Endothelial cell of umbilical vein (primary cell): ENCODE results near the gene AGPS. TPM values are rescaled to one million over a fixed set of nuclear protein-coding genes. Genes with fewer than 3 reads are reported as not detected.

ENCODE experiments used
- BruUV-seq: library from RNA; stranded (reverse); fragments of 400-500 nt; replicated peaks from 2 replicates; lab custom pipeline; 2021; lab: Mats Ljungman, UMichigan
- CTCF ChIA-PET: fragments of 300-600, 350-600 bp; sonication (Branson Sonifier 250); formaldehyde crosslinking; loops from one replicate; lab custom pipeline; 2021; ENCODE audit warnings: antibody characterized with exemption, inconsistent platforms; lab: Charles Lee
- POLR2A ChIA-PET: fragments of 300-600, 350-600 bp; sonication (Branson Sonifier 250); formaldehyde crosslinking; loops from one replicate; lab custom pipeline; 2021; ENCODE audit warnings: antibody characterized with exemption, inconsistent platforms; lab: Charles Lee
- DNase-seq: peaks from one replicate; pipeline ENCODE4 v3.0.0-alpha.2; 2011; ENCODE audit warnings: low read depth, low spot score
- FAIRE-seq: peaks from 2 replicates; lab custom pipeline; 2011; peaks lifted over from hg19 to GRCh38; lab: Jason Lieb, UNC
- H2AFZ ChIP-seq: 2 replicates; pipeline ENCODE4 v1.6.0; 2012; ENCODE audit warnings: low read depth, low read length, control low read depth, inconsistent platforms
- H3K27ac ChIP-seq: 2 replicates; pipeline ENCODE4 v1.5.1; 2011; ENCODE audit warnings: low read depth, mild to moderate bottlenecking, control low read depth, low read length, moderate library complexity; ENCODE audit not compliant: insufficient read depth
- H3K27me3 ChIP-seq, 2 experiments: 2 replicates each; pipeline versions ENCODE4 v1.6.0 to v1.6.1; 2011; ENCODE audit warnings: low read length in 2 of 2, mixed read lengths in 1 of 2; ENCODE audit not compliant: control insufficient read depth in 2 of 2, insufficient read depth in 2 of 2
- H3K36me3 ChIP-seq, 2 experiments: 2 replicates in 1 of 2; 3 replicates in 1 of 2; pipeline ENCODE4 v1.5.1; 2011; ENCODE audit warnings: low read length in 2 of 2, mild to moderate bottlenecking in 1 of 2, moderate library complexity in 1 of 2; ENCODE audit not compliant: control insufficient read depth in 2 of 2, insufficient read depth in 2 of 2; ENCODE audit errors: extremely low read depth in 1 of 2
- H3K4me1 ChIP-seq: 3 replicates; pipeline ENCODE4 v1.5.1; 2011; ENCODE audit warnings: mild to moderate bottlenecking, low read length; ENCODE audit not compliant: control insufficient read depth, insufficient read depth; ENCODE audit errors: extremely low read depth
- H3K4me2 ChIP-seq: 2 replicates; pipeline ENCODE4 v1.6.1; 2011; ENCODE audit warnings: low read length, control low read depth, mixed read lengths; ENCODE audit not compliant: insufficient read depth
- H3K4me3 ChIP-seq, 3 experiments: fragments of 200-600 bp in 1 of 3; sonication (generic), shearing (Covaris generic) in 1 of 3; replicated peaks in 1 of 3; 2 replicates each; pipeline ENCODE4 v1.5.1; 2011 to 2016; ENCODE audit warnings: control low read depth in 3 of 3, low read length in 3 of 3, mild to moderate bottlenecking in 2 of 3, inconsistent platforms in 1 of 3, low read depth in 1 of 3, moderate library complexity in 1 of 3; ENCODE audit not compliant: insufficient read depth in 1 of 3
- H3K79me2 ChIP-seq: 2 replicates; pipeline ENCODE4 v1.6.0; 2012; ENCODE audit warnings: low read length, inconsistent platforms; ENCODE audit not compliant: control insufficient read depth, insufficient read depth
- H3K9ac ChIP-seq: replicated peaks from 2 replicates; pipeline ENCODE3; 2011; ENCODE audit warnings: low read length, control low read depth; ENCODE audit not compliant: insufficient read depth; ENCODE audit errors: extremely low read depth
- H3K9me1 ChIP-seq: replicated peaks from 3 replicates; pipeline ENCODE4 v1.6.0; 2011; ENCODE audit warnings: mild to moderate bottlenecking, low read length; ENCODE audit not compliant: control insufficient read depth, insufficient read depth; ENCODE audit errors: extremely low read depth
- H3K9me3 ChIP-seq: replicated peaks from 2 replicates; pipeline ENCODE4 v1.5.1; 2012; ENCODE audit warnings: low read length, inconsistent platforms; ENCODE audit not compliant: control insufficient read depth, insufficient read depth
- H4K20me1 ChIP-seq: replicated peaks from 2 replicates; pipeline ENCODE3; 2011; ENCODE audit warnings: mild to moderate bottlenecking, low read length; ENCODE audit not compliant: control insufficient read depth, insufficient read depth; ENCODE audit errors: extremely low read depth
- CTCF ChIP-seq, 2 donors: IDR thresholded peaks; 1 replicate in 1 of 2; 2 replicates in 1 of 2; pipeline ENCODE4 v1.5.1; 2011; ENCODE audit warnings: low read length in 2 of 2, mild to moderate bottlenecking in 2 of 2, moderate library complexity in 2 of 2, control low read depth in 1 of 2, inconsistent platforms in 1 of 2, low read depth in 1 of 2; ENCODE audit not compliant: insufficient read depth in 1 of 2; ENCODE audit errors: extremely low read depth in 1 of 2
- EZH2 ChIP-seq: IDR thresholded peaks from 2 replicates; pipeline ENCODE4 v1.6.1; 2012; ENCODE audit warnings: borderline replicate concordance, low read depth, mild to moderate bottlenecking, moderate library complexity, low read length, inconsistent platforms; ENCODE audit not compliant: severe bottlenecking
- FOS ChIP-seq: IDR thresholded peaks from 2 replicates; pipeline ENCODE4 v1.6.1; 2011; ENCODE audit warnings: mild to moderate bottlenecking, low read length, moderate library complexity, borderline replicate concordance; ENCODE audit not compliant: insufficient read depth
- GATA2 ChIP-seq: IDR thresholded peaks from 2 replicates; pipeline ENCODE4 v1.7.0; 2011; ENCODE audit warnings: low read depth, mild to moderate bottlenecking, moderate library complexity, mixed read lengths, low read length; ENCODE audit not compliant: insufficient read length, insufficient read depth
- JUN ChIP-seq: IDR thresholded peaks from 2 replicates; pipeline ENCODE4 v1.6.1; 2011; ENCODE audit warnings: borderline replicate concordance, low read depth; ENCODE audit not compliant: insufficient read length, insufficient read depth
- MAX ChIP-seq: IDR thresholded peaks from 2 replicates; pipeline ENCODE4 v1.6.1; 2011; ENCODE audit not compliant: insufficient read depth, insufficient read length
- MYC ChIP-seq: IDR thresholded peaks from one replicate; pipeline ENCODE4 v1.6.1; 2011; ENCODE audit warnings: mild to moderate bottlenecking, low read depth, low read length
- POLR2A ChIP-seq: IDR thresholded peaks from 2 replicates; pipeline ENCODE4 v1.6.1; 2012; ENCODE audit warnings: low read depth, mild to moderate bottlenecking, control low read depth, low read length
- POLR2AphosphoS5 ChIP-seq: IDR thresholded peaks from 2 replicates; pipeline ENCODE4 v1.6.1; 2012; ENCODE audit warnings: low read depth, mild to moderate bottlenecking, control low read depth, low read length, moderate library complexity; ENCODE audit not compliant: insufficient read depth
- dilution Hi-C: fragments of 300-500 bp; cut with MboI; formaldehyde crosslinking; loops from one replicate; pipeline ENCODE4 v1.15.0; 2019; ENCODE audit warnings: low sequenced_read_pairs; ENCODE audit not compliant: extremely low pct_ligation_motif_present
- intact Hi-C: fragments of 100-400 bp; cut with micrococcal nuclease; formaldehyde crosslinking; loops from one replicate; pipeline ENCODE4 v1.10.0; 2022
- polyA plus RNA-seq, 4 experiments: library from polyadenylated mRNA; depleted of rRNA in 3 of 4; stranded (reverse) in 3 of 4; unstranded in 1 of 4; fragments of >200 nt; gene quantifications; 2 replicates each; pipeline versions ENCODE4 v1.2.1 to v1.2.3, GENCODE V29; 2011 to 2012; ENCODE audit warnings: missing spikeins in 1 of 4
- total RNA-seq: library from RNA; stranded (reverse); gene quantifications from 2 replicates; pipeline ENCODE4 v1.2.3, GENCODE V29; 2021

Gene AGPS
- total and polyA plus RNA-seq, 2 donors (not counting 3 experiments of a cell fraction or from before 2014, with no cell fraction given): 10.1 to 96.5 TPM

- no peak overlapping the region for H3K9ac ChIP-seq
- TF ChIP-seq GATA2 (no peak), EZH2 (no peak), POLR2A (no peak), FOS (no peak), POLR2AphosphoS5 (no peak), JUN (no peak)
- H3K4me3 ChIP-seq: no peak overlapping the region
- H3K4me1 ChIP-seq: peaks cover 13% of the 10 kb centered on the region
- no peaks in the 10 kb centered on the region for H3K27me3 ChIP-seq
- no peaks in the 10 kb centered on the region for H3K9me3 ChIP-seq
- no peak overlapping the region for H3K27ac ChIP-seq
- no peak overlapping the region for H3K4me2 ChIP-seq
- no peaks in the 10 kb centered on the region for H3K9me1 ChIP-seq
- no peak overlapping the region for H2AFZ ChIP-seq
- CTCF ChIA-PET: interaction anchor here (0.6 to 8.4 kb wide), 5 partner anchors 16 to 249 kb away, joined by 3 to 195 read pairs (median 45); partner anchors contain the start of gene NFE2L2
- POLR2A ChIA-PET: no interaction called here
- BruUV-seq: no TSS peak
- H3K36me3 ChIP-seq: no peaks in the 10 kb centered on the region
- intact Hi-C loops: loop anchor here (2.0 kb wide), 1 partner anchor 17 kb away; no protein-coding TSS in a partner anchor
- H4K20me1 ChIP-seq: peaks cover 4% of the 10 kb centered on the region
- dilution Hi-C loops: no loop called here
- no peak for FAIRE-seq
- DNase-seq: no peak
- H3K79me2 ChIP-seq: peaks cover 96% of the 10 kb centered on the region
Measured at GRCh38 chr2:177413703-177414102, 21.1 kb downstream of the AGPS start.

- TF ChIP-seq JUN (no peak), POLR2AphosphoS5 (no peak), GATA2 (no peak), MAX (no peak), POLR2A (no peak), MYC (no peak), EZH2 (no peak), CTCF (IDR thresholded peaks at IDR 0.05; ENCODE audit: extremely low read depth in 1 of 2, insufficient read depth in 1 of 2, low read depth in 1 of 2, low read length in 2 of 2) (no peak), FOS (no peak)
- H3K4me2 ChIP-seq: no peak overlapping the region
- H3K9me1 ChIP-seq: no peaks in the 10 kb centered on the region
- intact Hi-C loops (loop anchor here (5.0 kb wide), 1 partner anchor 207 kb away; the partner anchor contains the start of gene HNRNPA3), dilution Hi-C loops (no loop called here)
- ChIA-PET CTCF (interaction anchor here (0.8 to 8.4 kb wide), 9 partner anchors 14 to 333 kb away, joined by 3 to 195 read pairs (median 4); partner anchors contain the start of gene NFE2L2), POLR2A (no interaction called here)
- H3K79me2 ChIP-seq: peaks cover 93% of the 10 kb centered on the region
- no peaks in the 10 kb centered on the region for H3K9me3 ChIP-seq
- H3K27me3 ChIP-seq: no peaks in the 10 kb centered on the region
- H3K4me3 ChIP-seq: no peak overlapping the region
- peaks cover 26% of the 10 kb centered on the region for H3K4me1 ChIP-seq
- H2AFZ ChIP-seq: no peak overlapping the region
- H3K9ac ChIP-seq: no peak overlapping the region
- no TSS peak for BruUV-seq
- FAIRE-seq (no peak), DNase-seq (no peak)
- peaks cover 1% of the 10 kb centered on the region for H4K20me1 ChIP-seq
- H3K36me3 ChIP-seq: peaks cover 0 to 4% of the 10 kb centered on the region in 2 experiments
- H3K27ac ChIP-seq: no peak overlapping the region
Measured at GRCh38 chr2:177419274-177419673, 26.7 kb downstream of the AGPS start.
